Activated CD4-positive, alpha-beta T cell treated with anti-CD3 and anti-CD28 coated beads for 36 hours (primary cell): ENCODE results near the gene APLP1. TPM values are rescaled to one million over a fixed set of nuclear protein-coding genes. Genes with fewer than 3 reads are reported as not detected.
"Not testable (repeated sequence)": the region's sequence is repeated elsewhere in the genome, so short reads cannot be mapped to it uniquely, and the experiment has no call there.

ENCODE experiments used
- ATAC-seq: fragments of 200-7000 bp; cut with Tn5 transposase; one replicate; pipeline ENCODE4 v1.10.0; 2021; ENCODE audit warnings: mild to moderate bottlenecking, moderate library complexity
- CTCF ChIA-PET: fragments of 350-600 bp; sonication (Branson Sonifier 250); formaldehyde crosslinking; loops from one replicate; lab custom pipeline; 2021; ENCODE audit warnings: antibody characterized with exemption; lab: Charles Lee
- POLR2A ChIA-PET: fragments of 350-600 bp; sonication (Branson Sonifier 250); formaldehyde crosslinking; loops from one replicate; lab custom pipeline; 2021; ENCODE audit warnings: antibody characterized with exemption, inconsistent platforms; lab: Charles Lee
- DNase-seq: peaks from one replicate; pipeline ENCODE4 v3.0.0-alpha.2; 2020
- H3K27ac Mint-ChIP-seq: one replicate; pipeline ENCODE4 v1.8.0; 2021; ENCODE audit warnings: mixed read lengths
- H3K27me3 Mint-ChIP-seq: one replicate; pipeline ENCODE4 v1.8.0; 2021; ENCODE audit warnings: mixed read lengths
- H3K36me3 Mint-ChIP-seq: one replicate; pipeline ENCODE4 v1.8.0; 2021; ENCODE audit warnings: low read depth, mixed read lengths
- H3K4me1 Mint-ChIP-seq: one replicate; pipeline ENCODE4 v1.8.0; 2021; ENCODE audit warnings: mixed read lengths
- H3K4me3 Mint-ChIP-seq: one replicate; pipeline ENCODE4 v1.8.0; 2021; ENCODE audit warnings: mild to moderate bottlenecking, moderate library complexity, mixed read lengths
- H3K9me3 Mint-ChIP-seq: one replicate; pipeline ENCODE4 v1.8.0; 2021; ENCODE audit warnings: low read depth, mixed read lengths
- intact Hi-C, 2 experiments: fragments of 100-400 bp; cut with DNase I in 1 of 2; cut with micrococcal nuclease in 1 of 2; formaldehyde crosslinking; loops; one replicate each; pipeline versions ENCODE4 v1.14.2 to v1.15.1; 2022 to 2024; cut with DNase I, micrococcal nuclease
- total RNA-seq, 2 experiments: library from RNA; stranded (reverse); gene quantifications; one replicate each; pipeline ENCODE4 v1.2.3, GENCODE V29; 2021

Gene APLP1
- total RNA-seq, 2 experiments from 2014 or later = 2.3 to 3.0 TPM

DNA sequence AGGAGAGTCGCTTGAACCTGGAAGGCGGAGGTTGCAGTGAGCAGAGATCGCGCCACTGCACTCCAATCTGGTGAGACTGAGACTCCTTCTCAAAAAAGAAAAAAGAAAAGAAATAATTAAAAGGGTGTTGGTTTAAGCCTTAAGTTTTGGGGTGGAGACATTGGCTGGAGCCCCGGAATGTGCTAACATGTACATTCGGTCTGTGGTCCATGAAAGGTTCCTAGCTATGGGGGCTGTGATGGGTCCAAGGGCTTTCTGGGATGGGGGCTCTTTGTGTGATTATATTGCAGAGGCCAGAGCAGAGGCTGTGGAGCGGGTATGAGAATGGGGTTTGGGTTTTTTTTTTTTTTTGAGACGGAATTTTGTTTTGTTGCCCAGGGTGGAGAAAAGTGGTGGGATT lies 17.5 kb downstream of the APLP1 start:
- Mint-ChIP-seq H3K9me3 (no peaks in the 10 kb centered on the region), H3K27ac (no peak overlapping the region), H3K27me3 (no peaks in the 10 kb centered on the region), H3K4me3 (no peak overlapping the region), H3K4me1 (no peaks in the 10 kb centered on the region), H3K36me3 (peaks cover 41% of the 10 kb centered on the region)
- no peak for DNase-seq
- ATAC-seq = no peak
- POLR2A ChIA-PET = no interaction called here
- intact Hi-C loops = no loop called here
- CTCF ChIA-PET = interaction anchor here (0.8 to 1.0 kb wide), 2 partner anchors 23 to 46 kb away, joined by 3 read pairs; no protein-coding TSS in a partner anchor

DNA sequence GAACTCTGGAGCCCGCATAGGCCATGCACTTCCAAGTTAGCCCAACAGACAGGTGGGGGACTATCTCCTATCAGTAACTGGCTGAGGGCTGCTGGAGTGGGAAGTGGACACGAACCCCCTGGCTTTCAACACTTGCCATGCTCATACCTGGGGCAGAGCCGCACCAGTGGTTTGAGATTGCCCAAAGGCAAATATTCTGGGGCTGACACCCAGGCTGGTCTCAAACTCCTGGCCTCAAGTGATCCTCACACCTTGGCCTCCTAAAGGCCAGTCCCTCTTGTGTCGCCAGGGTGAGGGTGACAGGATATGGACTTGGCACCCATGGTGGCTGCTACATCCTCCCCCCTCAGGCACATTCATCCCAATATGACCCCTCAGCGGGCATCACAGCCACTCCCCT lies 18.8 kb downstream of the APLP1 start:
- Mint-ChIP-seq H3K9me3 (no peaks in the 10 kb centered on the region), H3K36me3 (peaks cover 47% of the 10 kb centered on the region), H3K27ac (no peak overlapping the region), H3K4me1 (no peaks in the 10 kb centered on the region), H3K4me3 (no peak overlapping the region), H3K27me3 (no peaks in the 10 kb centered on the region)
- DNase-seq (no peak), ATAC-seq (no peak)
- intact Hi-C loops = no loop called here
- ChIA-PET CTCF (interaction anchor here (0.7 kb wide), 1 partner anchor 150 kb away, joined by 3 read pairs; no protein-coding TSS in a partner anchor), POLR2A (no interaction called here)

DNA sequence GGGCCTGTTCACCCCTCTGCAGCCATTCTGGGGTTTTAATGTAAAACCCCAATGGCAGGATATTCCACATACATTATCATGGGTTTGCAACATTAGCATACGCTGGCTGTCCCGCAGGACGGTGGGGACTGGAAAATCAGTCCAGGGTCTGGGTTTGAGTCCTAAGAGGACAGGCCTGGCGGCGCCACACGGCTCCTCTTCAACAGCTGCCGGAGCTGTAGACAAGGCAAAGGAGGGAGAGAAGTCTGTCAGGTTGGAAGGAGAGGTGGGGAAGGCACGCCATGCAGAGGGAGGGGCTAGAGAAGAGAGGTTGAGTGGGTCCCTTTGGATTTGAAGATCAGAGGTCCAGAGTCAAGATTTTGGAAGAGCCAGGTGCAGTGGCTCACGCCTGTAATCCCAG lies 20.0 kb downstream of the APLP1 start:
- H3K4me1 Mint-ChIP-seq = peaks cover 7% of the 10 kb centered on the region
- no peak overlapping the region for H3K4me3 Mint-ChIP-seq
- H3K36me3 Mint-ChIP-seq = peaks cover 56% of the 10 kb centered on the region
- CTCF ChIA-PET = interaction anchor here (0.6 kb wide), 1 partner anchor 333 kb away, joined by 3 read pairs; no protein-coding TSS in a partner anchor
- H3K9me3 Mint-ChIP-seq = no peaks in the 10 kb centered on the region
- H3K27me3 Mint-ChIP-seq = no peaks in the 10 kb centered on the region
- H3K27ac Mint-ChIP-seq = no peak overlapping the region
- intact Hi-C loops = no loop called here
- POLR2A ChIA-PET = interaction anchor here (0.7 kb wide), 1 partner anchor 42 kb away, joined by 4 read pairs; no protein-coding TSS in a partner anchor
- no peak for DNase-seq
- ATAC-seq = no peak

DNA sequence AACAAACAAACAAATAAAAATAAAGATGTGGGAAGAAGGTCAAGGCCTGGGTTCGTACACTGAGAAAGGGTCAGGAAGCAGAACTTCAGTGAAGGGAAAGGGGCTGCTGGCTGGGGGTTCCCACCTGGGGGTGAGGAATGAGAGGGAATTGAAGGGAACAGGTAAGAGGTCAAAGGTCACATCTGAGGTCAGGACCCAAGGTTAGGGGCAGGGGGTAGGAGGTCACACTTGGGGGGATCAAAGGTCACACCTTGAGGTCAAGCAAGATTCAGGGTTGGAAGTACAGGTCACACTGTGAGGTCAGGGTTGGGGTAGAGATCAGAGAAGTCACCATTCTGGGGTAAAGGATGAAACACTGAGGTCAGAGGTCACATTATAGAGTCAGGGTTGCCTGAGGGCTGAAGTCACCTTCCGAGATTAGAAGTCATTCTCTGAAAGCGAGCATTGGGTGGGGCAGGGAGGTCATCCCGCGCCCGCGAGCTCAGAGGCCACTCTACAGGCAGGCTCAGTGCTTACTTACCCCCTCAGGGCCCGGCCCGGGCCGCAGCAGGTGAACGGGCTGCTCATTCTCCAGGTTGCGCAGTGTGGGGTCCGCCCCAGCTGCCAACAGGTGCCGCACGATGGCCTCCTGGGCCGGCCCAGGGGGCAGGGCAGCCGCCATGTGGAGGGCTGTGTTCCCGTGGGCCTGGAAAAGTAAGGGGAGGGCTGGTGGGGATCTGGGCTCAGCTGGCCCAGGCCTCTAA lies 21.2 kb downstream of the APLP1 start:
- ChIA-PET CTCF (interaction anchor here (0.6 kb wide), 1 partner anchor 236 kb away, joined by 3 read pairs; no protein-coding TSS in a partner anchor), POLR2A (no interaction called here)
- no peaks in the 10 kb centered on the region for H3K27me3 Mint-ChIP-seq
- intact Hi-C loops = no loop called here
- no peaks in the 10 kb centered on the region for H3K9me3 Mint-ChIP-seq
- H3K4me3 Mint-ChIP-seq = no peak overlapping the region
- ATAC-seq (no peak), DNase-seq (no peak)
- H3K4me1 Mint-ChIP-seq = peaks cover 9% of the 10 kb centered on the region
- peaks cover 64% of the 10 kb centered on the region for H3K36me3 Mint-ChIP-seq
- no peak overlapping the region for H3K27ac Mint-ChIP-seq

DNA sequence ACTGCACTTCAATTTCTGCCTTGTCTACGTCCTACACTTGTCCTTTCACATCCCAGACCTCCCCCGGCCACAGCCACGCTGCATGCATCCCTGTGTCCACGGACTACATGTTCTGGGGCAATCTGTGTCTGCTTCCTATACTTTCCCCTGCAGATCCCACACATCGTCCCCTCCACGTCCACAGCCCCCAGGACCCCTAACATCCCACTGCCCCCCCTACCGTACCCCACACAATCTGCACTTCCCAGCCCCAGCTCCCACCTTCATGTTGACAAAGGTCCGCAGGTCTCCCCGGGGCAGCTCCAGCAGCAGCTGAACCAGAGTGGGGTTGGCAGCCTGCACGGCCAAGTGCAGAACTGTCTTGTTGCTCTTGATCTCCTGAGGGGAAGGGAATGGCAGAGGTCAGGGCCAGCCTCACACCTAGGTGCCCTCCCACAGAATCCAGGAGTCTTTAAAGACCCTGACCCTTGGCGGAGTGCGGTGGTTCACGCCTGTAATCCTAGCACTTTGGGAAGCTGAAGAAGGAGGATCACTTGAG lies 21.8 kb downstream of the APLP1 start:
- Mint-ChIP-seq H3K9me3 (no peaks in the 10 kb centered on the region), H3K27ac (no peak overlapping the region), H3K27me3 (no peaks in the 10 kb centered on the region), H3K4me3 (no peak overlapping the region), H3K4me1 (peaks cover 11% of the 10 kb centered on the region), H3K36me3 (peaks cover 68% of the 10 kb centered on the region)
- CTCF ChIA-PET = interaction anchor here (1.2 kb wide), 1 partner anchor 10 kb away, joined by 4 read pairs; no protein-coding TSS in a partner anchor
- POLR2A ChIA-PET = no interaction called here
- ATAC-seq (no peak), DNase-seq (no peak)
- intact Hi-C loops = no loop called here

DNA sequence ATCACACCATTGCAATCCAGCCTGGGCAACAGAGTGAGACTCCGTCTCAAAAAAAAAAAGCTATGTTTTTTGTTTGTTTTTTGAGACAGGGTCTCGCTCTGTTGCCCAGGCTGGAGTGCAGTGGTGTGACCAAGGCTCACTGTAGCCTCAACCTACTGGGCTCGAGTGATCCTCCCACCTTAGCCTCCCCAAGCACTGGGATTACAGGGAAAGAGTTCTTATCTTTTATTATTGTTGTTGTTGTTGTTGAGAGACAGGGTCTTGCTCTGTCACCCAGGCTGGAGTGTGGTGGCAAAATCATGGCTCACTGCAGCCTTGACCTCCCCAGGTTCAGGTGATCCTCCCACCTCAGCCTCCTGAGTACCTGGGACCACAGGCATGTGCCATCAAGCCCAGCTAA lies 23.4 kb downstream of the APLP1 start:
- H3K27ac Mint-ChIP-seq, ATAC-seq, intact Hi-C loops, DNase-seq, H3K9me3 Mint-ChIP-seq, H3K27me3 Mint-ChIP-seq, H3K4me3 Mint-ChIP-seq, POLR2A ChIA-PET: not testable (repeated sequence)
- Mint-ChIP-seq H3K36me3 (peaks cover 76% of the 10 kb centered on the region), H3K4me1 (peaks cover 22% of the 10 kb centered on the region)
- CTCF ChIA-PET = interaction anchor here (1.0 to 1.4 kb wide), 4 partner anchors 8 to 45 kb away, joined by 3 to 4 read pairs (median 4); no protein-coding TSS in a partner anchor

DNA sequence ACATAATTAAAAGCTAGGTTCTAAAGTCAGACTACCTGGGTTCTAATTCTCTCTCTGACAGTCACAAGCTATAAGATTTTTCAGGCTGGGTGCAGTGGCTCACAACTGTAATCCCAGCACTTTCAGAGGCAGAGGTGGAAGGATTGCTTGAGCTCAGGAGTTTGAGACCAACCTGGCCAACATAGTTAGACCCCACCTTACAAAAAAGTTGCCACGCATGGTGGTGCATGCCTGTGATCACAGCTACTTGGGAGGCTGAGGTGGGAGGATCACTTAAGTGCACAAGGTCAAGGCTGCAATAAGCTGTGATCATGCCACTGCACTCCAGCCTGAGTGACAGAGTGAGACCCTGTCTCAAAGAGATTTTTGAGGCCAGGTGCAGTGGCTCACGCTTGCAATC lies 26.0 kb downstream of the APLP1 start:
- H3K4me3 Mint-ChIP-seq = no peak overlapping the region
- H3K9me3 Mint-ChIP-seq = no peaks in the 10 kb centered on the region
- ChIA-PET CTCF (interaction anchor here (0.6 to 1.3 kb wide), 5 partner anchors 11 to 454 kb away, joined by 3 read pairs; no protein-coding TSS in a partner anchor), POLR2A (interaction anchor here (0.6 kb wide), 1 partner anchor 26 kb away, joined by 5 read pairs; no protein-coding TSS in a partner anchor)
- H3K27ac Mint-ChIP-seq = no peak overlapping the region
- no peaks in the 10 kb centered on the region for H3K27me3 Mint-ChIP-seq
- intact Hi-C loops = no loop called here
- DNase-seq = no peak
- peaks cover 77% of the 10 kb centered on the region for H3K36me3 Mint-ChIP-seq
- no peak for ATAC-seq
- H3K4me1 Mint-ChIP-seq = peaks cover 36% of the 10 kb centered on the region

DNA sequence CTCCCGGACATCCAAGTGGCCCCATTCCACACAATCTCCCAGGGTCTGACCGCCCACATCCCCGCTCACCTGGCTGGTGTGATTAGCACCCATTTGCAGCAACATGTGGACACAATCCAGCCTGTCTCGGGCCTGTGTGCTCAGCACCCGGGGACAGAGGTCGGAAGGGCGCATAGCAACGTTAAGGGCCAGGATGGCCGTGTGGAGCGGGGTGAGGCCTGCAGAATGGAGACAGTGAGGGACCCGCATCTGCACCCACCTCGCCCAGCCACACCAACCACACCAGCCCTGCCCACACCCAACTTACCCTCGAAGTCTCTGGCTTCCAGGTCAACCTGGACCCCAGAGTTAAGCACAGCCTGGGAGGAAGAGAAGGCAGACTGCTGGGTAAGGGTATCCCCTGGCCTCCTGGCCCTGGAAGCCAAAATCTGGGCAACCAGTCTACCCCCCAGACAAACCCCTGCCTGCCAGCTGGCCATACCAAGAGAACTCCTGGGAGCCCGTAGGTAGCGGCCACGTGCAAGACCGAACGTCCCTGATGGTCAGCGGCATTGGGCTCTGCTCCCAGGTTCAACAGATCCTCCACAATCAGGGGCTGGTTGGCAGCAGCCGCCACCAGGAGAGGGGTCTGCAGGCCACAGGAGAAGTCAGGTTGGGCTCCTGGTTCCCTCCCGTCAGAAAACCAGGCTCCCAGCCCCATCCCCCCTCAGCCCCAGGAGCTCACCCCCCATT lies 27.7 kb downstream of the APLP1 start:
- H3K4me3 Mint-ChIP-seq = peak overlapping the region; percentile 75
- H3K36me3 Mint-ChIP-seq = peaks cover 66% of the 10 kb centered on the region
- no peak for ATAC-seq
- H3K27ac Mint-ChIP-seq = peak overlapping the region; percentile 59
- H3K9me3 Mint-ChIP-seq = no peaks in the 10 kb centered on the region
- peaks cover 42% of the 10 kb centered on the region for H3K4me1 Mint-ChIP-seq
- intact Hi-C loops = no loop called here
- CTCF ChIA-PET = no interaction called here
- POLR2A ChIA-PET = no interaction called here
- DNase-seq = no peak
- no peaks in the 10 kb centered on the region for H3K27me3 Mint-ChIP-seq

DNA sequence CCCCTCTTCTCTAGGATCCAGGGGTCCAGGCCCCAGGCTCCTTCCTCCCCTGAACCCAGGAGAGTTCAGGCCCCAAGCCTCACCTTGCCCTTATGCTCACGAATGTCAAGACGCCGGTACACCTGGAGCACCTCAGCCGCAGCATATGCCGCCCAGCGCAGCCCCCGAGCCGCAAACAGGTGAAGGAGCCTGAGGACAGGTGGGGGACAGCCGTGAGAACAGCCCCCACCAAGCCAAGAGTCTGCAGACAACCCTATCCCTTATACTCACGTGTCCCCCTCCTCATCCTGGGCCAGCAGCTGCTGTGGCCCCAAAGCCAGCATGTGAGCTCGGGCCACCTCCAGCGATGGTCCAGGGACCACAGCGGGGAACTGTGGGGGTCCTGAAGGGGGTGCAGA lies 28.3 kb downstream of the APLP1 start:
- intact Hi-C loops = no loop called here
- no peak for ATAC-seq
- POLR2A ChIA-PET = no interaction called here

DNA sequence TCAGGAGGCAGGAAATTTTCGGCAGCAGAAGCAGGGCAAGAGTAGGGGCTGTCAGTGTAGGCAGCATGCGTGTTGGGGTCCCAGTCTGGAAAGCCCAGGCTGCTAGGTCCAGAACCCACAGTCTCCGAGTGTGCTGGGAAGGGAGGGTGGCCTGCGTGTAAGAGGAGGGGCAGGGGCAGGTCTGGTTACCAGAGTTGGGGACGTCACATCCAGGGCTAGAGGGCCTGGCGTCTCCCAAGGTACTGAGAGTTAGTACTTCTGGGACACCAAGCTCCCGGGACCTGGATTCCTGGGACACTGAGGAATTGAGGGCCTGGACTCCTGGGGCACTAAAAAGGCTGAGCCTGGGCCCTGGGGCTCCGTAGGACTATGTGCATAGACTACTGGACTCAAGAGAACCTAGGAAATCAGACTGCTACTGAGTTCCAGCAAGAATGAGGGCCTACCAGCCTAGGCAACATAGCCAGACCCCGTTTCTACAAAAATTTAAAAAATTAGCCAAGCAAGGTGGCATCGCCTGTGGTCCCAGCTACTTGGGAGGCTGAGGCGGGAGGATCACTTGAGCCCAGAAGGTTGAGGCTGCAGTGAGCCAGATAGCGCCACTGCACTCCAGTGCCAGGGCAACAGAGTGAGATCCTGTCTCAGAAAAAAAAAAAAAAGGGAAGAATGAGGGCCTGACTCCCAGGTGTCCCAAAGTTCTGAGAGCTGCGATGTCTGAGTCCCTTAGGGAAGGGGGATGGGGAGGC lies 29.5 kb downstream of the APLP1 start:
- H3K27me3 Mint-ChIP-seq = no peaks in the 10 kb centered on the region
- H3K4me1 Mint-ChIP-seq = peaks cover 54% of the 10 kb centered on the region
- intact Hi-C loops = no loop called here
- H3K27ac Mint-ChIP-seq = peak overlapping the region; percentile 80
- CTCF ChIA-PET = interaction anchor here (2.0 to 2.3 kb wide), 2 partner anchors 15 to 33 kb away, joined by 6 to 11 read pairs; no protein-coding TSS in a partner anchor
- no peaks in the 10 kb centered on the region for H3K9me3 Mint-ChIP-seq
- H3K36me3 Mint-ChIP-seq = peaks cover 56% of the 10 kb centered on the region
- ATAC-seq = no peak
- peak overlapping the region; percentile 75 for H3K4me3 Mint-ChIP-seq
- no peak for DNase-seq
- POLR2A ChIA-PET = no interaction called here

More for the DNA sequence above, 28.3 kb downstream of the APLP1 start:
- no peaks in the 10 kb centered on the region for H3K9me3 Mint-ChIP-seq
- H3K27me3 Mint-ChIP-seq = no peaks in the 10 kb centered on the region
- peaks cover 61% of the 10 kb centered on the region for H3K36me3 Mint-ChIP-seq
- CTCF ChIA-PET = interaction anchor here (2.3 kb wide), 1 partner anchor 35 kb away, joined by 6 read pairs; no protein-coding TSS in a partner anchor
- H3K27ac Mint-ChIP-seq = peak overlapping the region; percentile 55
- peaks cover 46% of the 10 kb centered on the region for H3K4me1 Mint-ChIP-seq
- no peak for DNase-seq
- H3K4me3 Mint-ChIP-seq = peak overlapping the region; percentile 75

DNA sequence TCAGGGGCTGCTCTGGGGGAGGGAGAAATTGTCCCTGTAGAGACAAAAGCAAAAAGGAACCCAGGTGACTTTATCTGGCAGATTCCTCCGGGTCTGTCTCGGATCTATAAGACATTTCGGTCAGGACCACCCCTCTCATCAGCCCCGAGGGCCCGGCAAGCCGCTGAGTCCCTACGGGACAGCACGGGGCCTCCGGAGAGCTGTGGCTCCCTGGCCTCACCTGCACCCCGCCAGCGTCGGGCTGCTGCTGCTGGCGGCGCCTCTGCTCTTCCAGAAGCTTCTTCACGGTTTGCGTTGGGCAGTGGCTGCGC lies 30.1 kb downstream of the APLP1 start:
- intact Hi-C loops = no loop called here
- POLR2A ChIA-PET = no interaction called here
- Mint-ChIP-seq H3K36me3 (peaks cover 53% of the 10 kb centered on the region), H3K27ac (peak overlapping the region; percentile 94), H3K4me3 (peak overlapping the region; percentile 75), H3K27me3 (no peaks in the 10 kb centered on the region), H3K9me3 (no peaks in the 10 kb centered on the region), H3K4me1 (peaks cover 56% of the 10 kb centered on the region)
- DNase-seq (no peak), ATAC-seq (no peak)
- CTCF ChIA-PET = interaction anchor here (2.0 to 2.3 kb wide), 2 partner anchors 16 to 33 kb away, joined by 6 to 11 read pairs; no protein-coding TSS in a partner anchor
